CD4-positive, alpha-beta T cell treated with Interleukin-15 for 4 hours (primary cell): ENCODE measurements around the gene EMSY.
A peak's percentile ranks its signal among the peaks of the same experiment; 100 is the strongest.
"Not testable (repeated sequence)": the region's sequence is repeated elsewhere in the genome, so short reads cannot be mapped to it uniquely, and the experiment has no call there.

Experiments used
- DNase-seq: peaks from one replicate; pipeline ENCODE4 v3.0.0-alpha.2; 2020; ENCODE audit warnings: low spot score

EMSY gene, protein sequence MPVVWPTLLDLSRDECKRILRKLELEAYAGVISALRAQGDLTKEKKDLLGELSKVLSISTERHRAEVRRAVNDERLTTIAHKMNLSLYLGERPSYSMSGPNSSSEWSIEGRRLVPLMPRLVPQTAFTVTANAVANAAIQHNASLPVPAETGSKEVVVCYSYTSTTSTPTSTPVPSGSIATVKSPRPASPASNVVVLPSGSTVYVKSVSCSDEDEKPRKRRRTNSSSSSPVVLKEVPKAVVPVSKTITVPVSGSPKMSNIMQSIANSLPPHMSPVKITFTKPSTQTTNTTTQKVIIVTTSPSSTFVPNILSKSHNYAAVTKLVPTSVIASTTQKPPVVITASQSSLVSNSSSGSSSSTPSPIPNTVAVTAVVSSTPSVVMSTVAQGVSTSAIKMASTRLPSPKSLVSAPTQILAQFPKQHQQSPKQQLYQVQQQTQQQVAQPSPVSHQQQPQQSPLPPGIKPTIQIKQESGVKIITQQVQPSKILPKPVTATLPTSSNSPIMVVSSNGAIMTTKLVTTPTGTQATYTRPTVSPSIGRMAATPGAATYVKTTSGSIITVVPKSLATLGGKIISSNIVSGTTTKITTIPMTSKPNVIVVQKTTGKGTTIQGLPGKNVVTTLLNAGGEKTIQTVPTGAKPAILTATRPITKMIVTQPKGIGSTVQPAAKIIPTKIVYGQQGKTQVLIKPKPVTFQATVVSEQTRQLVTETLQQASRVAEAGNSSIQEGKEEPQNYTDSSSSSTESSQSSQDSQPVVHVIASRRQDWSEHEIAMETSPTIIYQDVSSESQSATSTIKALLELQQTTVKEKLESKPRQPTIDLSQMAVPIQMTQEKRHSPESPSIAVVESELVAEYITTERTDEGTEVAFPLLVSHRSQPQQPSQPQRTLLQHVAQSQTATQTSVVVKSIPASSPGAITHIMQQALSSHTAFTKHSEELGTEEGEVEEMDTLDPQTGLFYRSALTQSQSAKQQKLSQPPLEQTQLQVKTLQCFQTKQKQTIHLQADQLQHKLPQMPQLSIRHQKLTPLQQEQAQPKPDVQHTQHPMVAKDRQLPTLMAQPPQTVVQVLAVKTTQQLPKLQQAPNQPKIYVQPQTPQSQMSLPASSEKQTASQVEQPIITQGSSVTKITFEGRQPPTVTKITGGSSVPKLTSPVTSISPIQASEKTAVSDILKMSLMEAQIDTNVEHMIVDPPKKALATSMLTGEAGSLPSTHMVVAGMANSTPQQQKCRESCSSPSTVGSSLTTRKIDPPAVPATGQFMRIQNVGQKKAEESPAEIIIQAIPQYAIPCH (N-terminal part only)

DNA sequence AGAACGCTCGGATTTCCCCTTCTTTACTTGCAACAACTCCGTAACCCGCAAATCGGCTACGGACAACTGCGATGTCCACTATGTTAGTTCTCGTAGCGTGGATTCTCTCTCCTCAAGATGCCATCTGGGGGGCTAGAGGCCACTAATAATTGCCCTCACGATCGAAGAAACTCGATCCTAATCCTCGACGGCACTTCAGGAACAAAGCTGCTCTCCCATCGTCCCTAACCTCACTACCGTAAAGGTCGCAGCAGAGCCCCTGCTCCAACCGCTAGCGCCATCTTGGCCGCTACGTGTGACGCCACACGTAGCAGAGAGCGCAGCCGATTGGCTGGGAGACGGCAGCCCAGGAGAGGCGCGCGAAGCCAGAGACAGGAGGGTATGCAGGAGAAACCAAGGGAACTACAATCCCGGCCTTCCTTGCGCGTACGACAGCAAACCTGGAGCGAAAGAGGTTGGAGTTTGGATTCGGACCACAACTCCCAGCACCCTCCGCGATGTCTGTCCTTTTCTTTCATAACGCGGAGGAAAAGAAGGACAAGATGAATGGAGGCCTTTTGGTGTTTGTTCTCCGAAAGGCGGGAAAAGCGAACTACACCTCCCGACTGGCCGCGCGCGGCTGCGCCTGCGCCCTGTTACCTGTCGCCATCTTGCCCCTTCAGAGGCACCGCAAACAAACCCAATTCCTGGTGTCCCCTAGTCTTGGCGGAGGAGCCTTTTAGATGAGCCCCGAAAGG, at the start of gene EMSY:
TSS of gene EMSY (plus strand) at position 635 of the 737 bp plus-strand sequence. CDS start 1,921 bp downstream, outside the sequence.
- peak; percentile 93 for DNase-seq

DNA sequence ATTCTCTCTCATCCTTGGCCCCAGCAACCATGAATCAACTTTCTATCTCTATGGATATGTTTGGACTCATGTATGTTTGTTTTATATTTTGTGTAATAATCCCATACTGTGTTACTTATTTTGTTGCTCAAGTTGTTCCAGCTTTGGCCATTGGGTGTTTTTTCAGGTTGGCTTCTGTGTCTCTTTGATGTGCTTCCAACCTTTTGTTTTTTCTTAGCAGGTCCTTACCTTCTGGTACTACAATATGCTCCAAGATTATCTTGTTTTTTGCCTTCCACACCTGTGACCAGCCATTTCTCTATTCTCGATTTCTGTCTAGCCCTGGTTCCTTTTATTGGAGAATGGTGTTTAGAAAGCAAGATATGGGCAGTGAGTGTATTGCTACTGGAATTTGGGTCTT, 49.5 kb upstream of the EMSY start:
- no peak for DNase-seq

DNA sequence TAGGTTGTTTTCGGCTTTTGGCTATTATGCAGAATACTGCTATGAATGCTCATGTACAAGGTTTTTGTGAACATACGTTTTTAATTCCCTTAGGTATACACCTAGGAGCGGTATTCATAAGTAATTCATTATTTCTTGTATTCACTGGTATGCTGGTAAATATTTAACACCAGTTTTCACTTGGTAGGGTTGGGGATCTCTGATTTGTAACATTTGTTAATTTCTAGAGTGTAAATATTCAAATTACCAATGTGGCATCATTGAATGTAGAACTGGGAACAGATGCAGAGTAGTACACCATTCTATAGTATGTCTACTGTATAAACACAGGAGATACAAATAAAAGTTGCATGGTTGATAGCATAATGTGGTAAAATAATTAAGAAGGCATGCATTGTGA, 47.4 kb upstream of the EMSY start:
- no peak for DNase-seq

DNA sequence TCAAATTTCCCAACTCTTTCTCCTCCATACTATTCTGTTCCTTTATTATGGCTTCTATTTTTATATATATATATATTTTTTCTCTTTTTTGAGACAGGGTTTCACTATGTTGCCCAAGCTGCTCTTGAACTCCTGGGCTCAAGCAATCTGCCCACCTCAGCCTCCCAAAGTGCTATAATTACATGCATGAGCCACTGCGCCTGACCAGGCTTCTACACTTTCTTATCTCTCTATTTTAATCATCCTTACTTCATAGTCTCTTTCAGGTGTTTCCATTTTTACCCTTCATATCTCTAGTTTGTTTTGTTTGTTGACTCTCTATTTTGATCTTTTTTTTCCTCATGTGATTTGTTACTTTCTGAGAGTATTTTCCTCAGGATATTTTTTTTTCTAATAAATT, 43.9 kb upstream of the EMSY start:
- no peak for DNase-seq

DNA sequence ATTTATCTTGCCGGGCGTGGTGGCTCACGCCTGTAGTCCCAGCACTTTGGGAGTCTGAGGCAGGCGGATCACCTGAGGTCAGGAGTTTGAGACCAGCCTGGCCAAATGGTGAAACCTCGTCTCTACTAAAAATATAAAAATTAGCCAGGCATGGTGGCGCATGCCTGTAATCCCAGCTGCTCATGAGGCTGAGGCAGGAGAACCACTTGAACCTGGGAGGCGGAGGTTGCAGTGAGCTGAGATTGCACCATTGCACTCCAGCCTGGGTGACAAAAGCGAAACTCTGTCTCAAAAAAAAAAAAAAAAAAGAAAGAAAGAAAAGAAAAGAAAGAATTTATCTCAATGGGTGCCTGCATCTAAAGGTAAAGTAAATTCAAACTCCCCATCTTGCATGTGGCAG, 43.3 kb upstream of the EMSY start:
- DNase-seq = not testable (repeated sequence)

DNA sequence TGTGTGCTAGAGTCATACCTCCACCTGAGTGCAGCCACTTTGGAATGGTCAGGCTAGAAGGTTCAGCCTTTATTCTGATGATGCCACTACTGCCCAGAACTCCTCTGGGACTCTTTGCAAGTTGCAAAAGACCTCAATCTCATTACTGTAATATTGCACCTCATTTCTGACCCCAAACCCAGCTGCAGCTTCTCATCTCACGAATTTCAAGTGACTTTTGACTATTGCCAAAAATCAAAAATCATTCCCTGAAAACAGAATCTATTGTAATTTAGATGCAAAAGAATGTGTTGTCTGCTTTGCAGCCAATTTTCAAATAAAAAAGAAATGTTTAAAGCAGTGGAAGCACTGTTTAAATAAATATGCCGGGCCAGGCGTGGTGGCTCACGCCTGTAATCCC, 38.5 kb upstream of the EMSY start:
- DNase-seq = no peak

DNA sequence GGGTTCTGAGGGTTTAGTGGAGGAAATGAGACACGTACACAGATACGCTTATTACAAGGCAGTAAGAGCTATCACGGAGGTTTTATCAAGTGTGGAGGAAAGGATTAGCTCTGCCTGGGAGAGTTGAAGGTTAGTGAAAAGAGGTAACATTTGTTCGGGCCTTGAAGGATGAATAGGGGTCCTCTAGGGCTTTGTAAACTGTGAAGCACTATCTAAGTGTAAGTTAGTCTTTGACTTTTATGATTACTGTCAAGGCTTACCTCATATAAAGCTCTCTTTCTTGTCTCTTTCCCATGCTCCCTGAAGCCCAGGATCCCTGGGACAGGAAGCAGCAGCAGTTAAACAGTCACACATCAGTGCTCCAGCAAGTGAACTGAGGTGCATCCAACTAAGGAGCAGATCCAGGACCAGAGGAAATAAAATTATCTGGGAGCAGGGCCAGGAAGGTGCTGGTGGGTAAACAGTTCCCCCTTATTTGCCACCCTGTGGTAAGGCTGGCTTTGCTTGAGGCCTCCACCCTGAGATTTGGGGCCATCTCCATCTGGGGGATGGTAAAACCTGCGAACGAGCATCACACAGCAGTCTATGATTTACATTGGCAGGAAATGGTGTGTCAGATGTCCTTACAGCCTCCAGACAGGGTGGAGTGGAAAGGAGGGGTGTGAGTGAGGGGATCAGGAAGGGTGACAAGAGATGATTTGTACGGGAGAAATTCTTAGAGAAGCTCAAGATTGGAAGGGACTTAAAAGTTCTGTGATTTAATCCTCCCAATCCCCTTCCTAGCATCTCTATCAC, 36.5 kb upstream of the EMSY start:
- no peak for DNase-seq

DNA sequence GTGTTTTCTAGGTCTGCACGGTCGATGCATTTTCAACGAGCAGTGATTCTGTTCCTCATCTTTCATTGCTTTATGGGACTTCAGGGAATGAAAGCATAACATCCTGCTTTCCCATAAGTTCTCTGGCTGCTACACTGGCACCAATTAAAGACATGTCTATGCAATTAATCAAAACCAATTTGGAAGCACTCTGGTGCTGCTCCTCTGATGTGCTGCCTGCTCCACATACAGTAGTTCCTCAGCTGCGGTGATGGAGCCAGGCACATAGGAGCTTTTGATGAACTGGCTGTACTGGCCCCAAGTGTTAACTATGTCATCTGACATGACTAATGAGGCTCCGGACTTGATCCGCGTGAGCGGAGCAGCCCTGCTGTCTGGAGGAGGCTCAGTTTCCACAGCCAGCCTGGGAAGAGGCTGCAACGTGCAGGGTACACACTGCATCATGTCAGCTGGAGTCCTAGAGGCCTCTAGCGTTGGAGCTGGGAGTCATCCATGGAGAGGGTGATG, 33.9 kb upstream of the EMSY start:
- DNase-seq = no peak

DNA sequence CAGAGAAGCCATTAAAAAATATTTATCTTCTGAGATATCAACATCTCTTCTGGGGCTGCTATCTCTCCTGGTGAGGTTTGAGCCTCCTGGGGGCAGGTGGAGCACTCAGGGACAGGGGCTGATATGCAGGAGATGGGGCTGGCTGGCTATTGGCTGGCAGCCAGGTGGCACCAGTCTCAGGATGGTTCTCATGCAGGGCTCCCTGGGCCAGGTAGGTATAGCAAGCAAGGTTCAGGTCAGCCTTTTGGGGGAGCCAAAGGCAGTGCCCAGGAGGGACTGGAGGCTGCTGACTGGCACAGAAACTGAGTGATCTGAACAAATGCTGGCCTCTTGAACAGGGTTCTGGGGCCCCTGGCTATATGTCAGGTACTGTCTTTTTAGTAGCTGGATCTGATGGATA, 29.7 kb upstream of the EMSY start:
- no peak for DNase-seq

DNA sequence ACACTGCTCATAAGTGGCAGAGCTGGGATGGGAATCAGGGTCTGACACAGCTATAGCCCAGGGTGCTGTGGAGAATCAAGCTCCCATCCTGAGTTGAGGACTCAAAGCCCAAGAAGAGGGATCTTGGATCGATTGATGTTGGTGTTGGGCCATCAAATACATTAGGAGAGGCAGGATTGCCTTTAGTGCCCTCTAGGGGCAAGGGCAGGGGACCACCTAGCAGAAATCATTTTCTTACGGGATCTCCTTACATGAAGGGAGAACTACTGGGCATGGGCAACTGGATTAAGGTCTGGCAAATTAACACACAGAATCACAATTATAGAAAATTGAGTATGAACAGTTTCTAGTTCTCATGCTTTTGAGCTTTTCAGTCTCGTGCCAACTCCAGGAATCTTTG, 24.9 kb upstream of the EMSY start:
- DNase-seq = no peak

DNA sequence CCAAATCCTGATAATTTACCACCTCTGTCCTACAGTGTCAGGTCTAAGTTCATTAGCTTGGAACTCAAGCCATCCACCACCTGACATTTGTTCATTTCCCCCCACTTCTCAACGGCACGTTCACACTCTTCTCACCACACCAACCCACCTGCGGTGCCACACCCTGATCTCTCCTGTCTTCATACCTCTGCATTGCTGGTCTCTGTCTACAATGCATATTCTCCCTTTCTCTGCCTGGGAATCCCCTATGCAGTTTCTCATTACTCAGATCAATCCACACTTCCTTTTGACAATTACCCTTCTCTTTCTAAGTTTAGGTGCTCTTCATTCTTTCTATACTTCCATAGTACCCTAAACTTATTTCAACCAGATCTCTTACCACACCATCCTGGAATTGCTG, 20.4 kb upstream of the EMSY start:
- no peak for DNase-seq

DNA sequence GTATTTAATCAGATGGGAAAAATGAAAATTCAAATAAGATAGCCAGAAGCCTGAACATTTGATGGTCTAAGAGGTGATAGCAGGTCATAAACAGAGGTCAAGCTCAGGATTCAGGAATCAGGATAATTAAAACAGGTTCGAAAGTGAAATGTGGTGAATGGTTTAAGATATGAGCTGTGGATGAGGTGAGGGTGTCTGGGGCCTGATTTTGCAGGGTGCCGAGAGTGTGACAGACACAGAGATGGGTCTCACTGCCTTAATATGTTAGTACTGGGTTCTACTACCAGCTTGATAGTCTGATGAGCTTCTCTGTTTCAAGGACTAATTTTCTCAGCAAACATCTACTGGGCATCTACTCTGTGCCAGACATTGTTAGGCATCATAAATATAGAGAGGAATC, 19.9 kb upstream of the EMSY start:
- no peak for DNase-seq

DNA sequence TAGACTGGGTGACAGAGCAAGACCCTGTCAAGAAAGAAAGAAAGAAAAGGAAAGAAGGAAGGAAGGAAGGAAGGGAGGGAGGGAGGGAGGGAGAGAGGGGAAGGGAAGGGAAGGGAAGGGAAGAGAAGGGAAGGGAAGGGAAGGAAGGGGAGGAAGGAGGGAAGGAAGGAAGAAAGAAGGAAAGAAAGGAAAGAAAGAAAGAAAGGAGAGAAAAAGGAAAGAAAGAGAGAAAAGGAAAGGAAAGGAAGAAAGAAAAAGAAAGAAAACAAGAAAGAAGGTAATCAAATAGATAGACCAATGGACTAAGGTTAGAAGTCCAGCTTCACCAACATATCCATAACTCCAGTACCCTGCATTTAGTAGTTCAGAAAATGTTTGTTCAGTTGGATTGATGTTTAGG, 18.2 kb upstream of the EMSY start:
- no peak for DNase-seq

DNA sequence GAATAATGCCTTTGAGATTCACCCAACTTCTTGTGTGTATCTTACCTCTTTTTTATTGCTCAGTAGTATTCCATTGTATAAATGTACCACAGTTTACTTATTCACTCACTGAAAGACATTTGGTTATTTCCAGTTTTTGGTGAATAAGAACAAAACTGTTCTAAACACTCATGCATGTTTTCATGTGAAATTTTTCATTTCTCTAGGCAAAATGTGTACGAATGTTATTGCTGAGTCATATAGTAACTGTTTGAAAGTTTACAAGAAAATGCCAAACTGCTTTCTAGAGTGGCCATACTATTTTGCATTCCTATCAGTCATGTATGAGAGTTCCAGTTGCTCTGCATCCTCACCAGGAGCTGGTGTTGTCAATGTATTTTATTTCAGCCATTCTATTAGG, 8.8 kb upstream of the EMSY start:
- DNase-seq = no peak

DNA sequence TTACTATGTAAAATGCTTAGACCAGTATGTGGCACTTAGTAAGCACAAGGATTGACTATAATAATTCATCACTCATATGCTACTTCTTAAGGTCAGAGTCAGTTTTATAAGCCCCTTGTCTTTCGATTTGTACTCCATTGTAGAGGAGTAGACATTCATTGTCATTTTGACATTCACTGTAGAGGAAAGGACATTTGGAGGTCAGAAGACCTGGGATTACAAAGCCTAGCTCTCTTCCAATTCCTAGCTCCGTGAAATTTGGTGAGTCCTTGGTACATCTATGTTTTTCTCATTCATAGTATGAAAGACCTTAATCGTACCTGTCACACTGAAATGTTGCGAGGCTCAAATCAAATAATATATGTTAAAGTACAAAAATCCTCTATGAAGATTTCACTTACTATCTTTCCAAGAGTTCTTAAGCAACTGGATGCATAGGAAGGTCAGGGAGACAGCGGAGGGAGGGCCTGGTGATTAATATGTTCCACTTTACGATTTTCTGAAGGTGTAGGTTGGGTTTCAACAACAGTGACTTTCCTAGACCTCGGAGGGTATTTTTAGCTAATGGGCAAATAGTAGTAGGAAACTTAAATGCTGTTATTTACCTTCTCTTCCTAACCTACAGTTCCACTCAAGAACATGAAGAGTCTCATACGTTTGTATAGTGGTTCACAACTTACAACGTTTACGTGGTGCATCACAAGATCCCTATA, 1.4 kb upstream of the EMSY start:
- no peak for DNase-seq

DNA sequence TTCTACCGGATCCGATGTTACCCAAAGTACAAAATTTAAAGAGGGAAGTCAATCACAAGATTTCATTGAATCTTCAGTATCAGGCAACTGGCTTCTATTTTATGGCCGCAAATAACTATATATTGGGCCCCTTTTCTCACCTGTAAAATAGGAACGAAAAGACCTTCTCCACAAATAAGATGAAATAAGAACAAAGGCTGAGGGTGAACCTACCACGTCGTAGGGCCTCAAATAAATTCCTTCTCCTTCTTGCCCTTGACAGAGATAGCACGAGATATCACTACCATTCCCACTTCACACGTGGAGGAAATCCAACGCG, 794 bp upstream of the EMSY start:
- DNase-seq = no peak

DNA sequence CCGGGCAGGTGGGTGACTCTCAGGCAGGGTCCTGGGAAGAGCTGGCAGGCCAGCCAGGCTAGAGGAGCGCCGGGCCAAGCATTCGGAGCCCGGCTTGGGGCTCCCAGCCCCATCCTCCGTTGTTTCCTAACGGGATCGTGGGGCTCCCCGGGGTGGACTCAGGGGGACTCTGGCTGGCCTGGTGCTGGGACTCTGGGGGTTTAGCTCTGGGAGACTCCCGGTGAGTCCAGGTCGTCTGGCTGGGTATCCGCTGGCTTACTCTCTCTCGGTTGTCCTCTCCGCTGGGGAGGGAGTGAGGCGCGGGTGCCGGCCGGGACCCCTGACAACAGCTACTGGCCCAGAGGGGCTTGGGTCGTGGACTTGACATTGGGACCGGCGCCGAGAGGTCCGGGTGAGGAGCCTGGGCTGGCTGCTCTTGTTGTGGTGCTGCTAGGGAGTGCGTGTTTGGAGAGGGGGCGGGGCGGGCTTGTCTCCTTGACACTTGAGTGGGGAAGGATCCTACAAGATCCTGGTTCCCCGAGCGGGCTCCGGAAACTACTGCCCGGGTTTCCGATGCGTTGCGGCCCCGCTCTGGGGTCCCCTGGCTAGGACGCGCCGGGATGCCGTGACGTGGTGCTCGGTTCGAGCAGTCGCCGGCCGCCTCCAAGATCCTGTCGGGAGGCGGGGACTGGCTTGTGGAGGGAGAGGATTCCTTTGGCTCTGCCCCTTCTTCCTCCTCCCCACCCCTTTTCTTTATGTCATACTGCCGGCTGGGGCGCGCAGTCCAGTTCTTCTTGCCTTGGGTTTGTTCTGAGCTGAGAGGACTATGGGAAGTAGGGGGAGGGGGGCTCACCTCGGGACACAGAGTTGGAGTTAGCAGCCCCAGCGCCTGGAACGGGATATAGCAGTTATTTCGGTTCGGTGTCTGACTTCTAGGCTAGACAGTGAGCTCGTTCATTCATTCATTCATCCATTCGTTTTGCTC, 585 bp downstream of the EMSY start:
- peak; percentile 22 for DNase-seq

DNA sequence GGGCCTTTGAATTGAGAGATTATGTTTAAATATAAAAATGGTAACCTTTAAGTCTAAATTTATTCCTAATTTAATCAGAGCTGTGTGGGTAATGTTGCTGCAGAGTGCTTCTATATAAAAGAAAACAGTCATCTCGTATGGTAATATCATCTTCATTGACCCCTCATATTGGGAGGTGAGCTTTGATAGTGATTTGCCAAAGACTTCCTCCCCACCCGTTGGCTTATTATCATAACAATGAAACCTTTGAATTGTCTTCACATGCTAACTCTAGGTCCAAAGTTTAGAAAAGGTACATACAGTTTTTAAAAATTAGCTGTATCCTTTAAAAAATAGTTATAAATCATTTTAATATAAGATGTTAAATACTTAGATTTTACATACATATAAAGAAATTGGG, 3.7 kb downstream of the EMSY start:
- no peak for DNase-seq

DNA sequence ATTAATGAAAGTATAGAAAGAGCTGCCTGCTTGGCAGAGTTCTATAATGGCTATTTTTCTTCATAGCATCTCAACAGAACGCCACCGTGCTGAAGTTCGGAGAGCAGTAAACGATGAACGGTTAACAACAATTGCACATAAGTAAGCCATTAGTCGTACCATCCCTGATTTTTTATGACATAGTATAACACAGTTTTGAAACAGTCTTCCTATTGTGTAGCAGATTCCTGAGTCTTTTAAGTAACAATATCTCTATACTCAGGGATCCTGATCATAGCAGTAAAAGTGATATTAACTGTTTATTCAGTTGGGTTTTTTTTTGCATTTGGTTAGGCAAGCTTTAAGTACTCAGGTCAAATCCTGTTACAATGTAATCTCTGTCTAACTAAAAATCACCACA, 8.4 kb downstream of the EMSY start:
- DNase-seq = no peak
